ENCODE measurements around the gene GNB3.
"Not testable (repeated sequence)": the region's sequence is repeated elsewhere in the genome, so short reads cannot be mapped to it uniquely, and the experiment has no call there.

GNB3 gene

DNA sequence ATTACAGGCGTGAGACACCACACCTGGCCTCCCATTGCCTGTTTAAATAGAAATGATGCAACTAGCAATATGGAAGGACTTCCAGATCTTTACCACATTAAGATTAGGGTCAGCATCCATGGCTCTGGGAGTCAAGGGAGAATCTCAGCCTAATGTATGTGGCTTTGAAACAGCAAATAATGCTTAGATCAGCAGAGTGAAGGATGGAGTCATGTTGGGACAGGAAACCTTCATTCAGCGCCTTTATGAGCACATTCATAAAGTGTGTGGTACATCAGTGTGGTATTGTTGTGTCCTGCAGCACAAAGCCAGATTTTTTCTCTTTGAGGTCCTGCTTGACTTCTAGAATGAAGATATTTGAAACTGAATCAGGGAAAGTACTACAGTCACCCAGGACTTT is 47.6 kb downstream of the GNB3 start:
- TF ChIP-seq, protein P1, sequence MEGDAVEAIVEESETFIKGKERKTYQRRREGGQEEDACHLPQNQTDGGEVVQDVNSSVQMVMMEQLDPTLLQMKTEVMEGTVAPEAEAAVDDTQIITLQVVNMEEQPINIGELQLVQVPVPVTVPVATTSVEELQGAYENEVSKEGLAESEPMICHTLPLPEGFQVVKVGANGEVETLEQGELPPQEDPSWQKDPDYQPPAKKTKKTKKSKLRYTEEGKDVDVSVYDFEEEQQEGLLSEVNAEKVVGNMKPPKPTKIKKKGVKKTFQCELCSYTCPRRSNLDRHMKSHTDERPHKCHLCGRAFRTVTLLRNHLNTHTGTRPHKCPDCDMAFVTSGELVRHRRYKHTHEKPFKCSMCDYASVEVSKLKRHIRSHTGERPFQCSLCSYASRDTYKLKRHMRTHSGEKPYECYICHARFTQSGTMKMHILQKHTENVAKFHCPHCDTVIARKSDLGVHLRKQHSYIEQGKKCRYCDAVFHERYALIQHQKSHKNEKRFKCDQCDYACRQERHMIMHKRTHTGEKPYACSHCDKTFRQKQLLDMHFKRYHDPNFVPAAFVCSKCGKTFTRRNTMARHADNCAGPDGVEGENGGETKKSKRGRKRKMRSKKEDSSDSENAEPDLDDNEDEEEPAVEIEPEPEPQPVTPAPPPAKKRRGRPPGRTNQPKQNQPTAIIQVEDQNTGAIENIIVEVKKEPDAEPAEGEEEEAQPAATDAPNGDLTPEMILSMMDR (IDR thresholded peaks at IDR 0.05; ENCODE audit: low read depth, low read length, missing control alignments): no peak
- DNase-seq (ENCODE audit: low read depth): no peak
- in situ Hi-C loops (cut with HindIII; ENCODE audit: low sequenced_read_pairs): no loop called here
- no peak overlapping the region for H3K4me3 ChIP-seq (ENCODE audit: low read depth, low read length)

DNA sequence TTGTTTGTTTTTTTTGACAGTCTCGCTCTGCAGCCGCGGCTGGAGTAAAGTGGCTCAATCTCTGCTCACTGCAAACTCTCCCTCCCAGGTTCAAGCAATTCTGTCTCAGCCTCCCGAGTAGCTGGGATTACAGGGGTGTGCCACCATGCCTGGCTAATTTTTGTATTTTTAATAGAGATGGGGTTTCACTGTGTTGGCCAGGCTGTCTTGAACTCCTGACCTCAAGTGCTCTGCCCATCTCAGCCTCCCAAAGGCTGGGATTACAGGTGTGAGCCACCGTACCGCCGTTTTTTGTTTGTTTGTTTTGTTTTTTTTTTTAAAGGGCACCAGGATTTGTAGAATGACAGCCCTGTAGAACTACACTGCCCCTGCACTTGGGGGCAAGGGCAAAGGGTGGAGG is 48.1 kb downstream of the GNB3 start:
- DNase-seq (ENCODE audit: low read depth); H3K4me3 ChIP-seq (ENCODE audit: low read depth, low read length); in situ Hi-C loops (cut with HindIII; ENCODE audit: low sequenced_read_pairs): not testable (repeated sequence)

DNA sequence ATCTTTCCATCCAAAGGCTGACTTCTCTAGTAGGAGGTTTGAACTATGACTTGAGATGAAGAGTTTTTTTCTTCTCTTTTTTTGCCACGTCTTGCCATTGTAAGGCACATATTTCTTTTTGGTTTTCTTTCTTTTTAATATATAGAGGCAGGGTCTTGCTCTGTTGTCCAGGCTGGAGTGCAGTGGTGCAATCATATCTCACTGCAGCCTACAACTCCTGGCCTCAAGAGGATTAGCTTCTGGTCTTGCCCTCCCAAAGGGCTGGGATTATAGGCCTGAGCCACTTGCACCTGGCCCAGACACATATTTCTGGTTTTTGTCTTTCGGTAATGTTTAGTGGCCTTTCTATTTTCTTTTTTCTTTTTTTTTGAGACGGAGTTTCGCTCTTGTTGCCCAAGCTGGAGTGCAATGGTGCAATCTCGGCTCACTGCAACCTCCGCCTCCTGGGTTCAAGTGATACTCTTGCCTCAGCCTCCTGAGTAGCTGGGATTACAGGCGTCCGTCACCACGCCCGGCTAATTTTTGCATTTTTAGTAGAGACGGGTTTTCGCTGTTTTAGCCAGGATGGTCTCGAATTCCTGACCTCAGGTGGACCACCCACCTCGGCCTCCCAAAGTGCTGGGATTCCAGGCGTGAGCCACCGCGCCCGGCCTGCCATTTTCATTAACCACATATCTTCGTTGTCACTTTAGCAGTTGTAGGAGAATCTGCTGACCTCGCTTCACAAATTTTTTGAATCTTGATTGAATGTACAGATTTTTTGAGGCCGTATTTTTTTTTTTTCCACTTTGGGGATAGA is 49.2 kb downstream of the GNB3 start:
- in situ Hi-C loops (cut with HindIII; ENCODE audit: low sequenced_read_pairs); H3K4me3 ChIP-seq (ENCODE audit: low read depth, low read length); DNase-seq (ENCODE audit: low read depth): not testable (repeated sequence)

DNA sequence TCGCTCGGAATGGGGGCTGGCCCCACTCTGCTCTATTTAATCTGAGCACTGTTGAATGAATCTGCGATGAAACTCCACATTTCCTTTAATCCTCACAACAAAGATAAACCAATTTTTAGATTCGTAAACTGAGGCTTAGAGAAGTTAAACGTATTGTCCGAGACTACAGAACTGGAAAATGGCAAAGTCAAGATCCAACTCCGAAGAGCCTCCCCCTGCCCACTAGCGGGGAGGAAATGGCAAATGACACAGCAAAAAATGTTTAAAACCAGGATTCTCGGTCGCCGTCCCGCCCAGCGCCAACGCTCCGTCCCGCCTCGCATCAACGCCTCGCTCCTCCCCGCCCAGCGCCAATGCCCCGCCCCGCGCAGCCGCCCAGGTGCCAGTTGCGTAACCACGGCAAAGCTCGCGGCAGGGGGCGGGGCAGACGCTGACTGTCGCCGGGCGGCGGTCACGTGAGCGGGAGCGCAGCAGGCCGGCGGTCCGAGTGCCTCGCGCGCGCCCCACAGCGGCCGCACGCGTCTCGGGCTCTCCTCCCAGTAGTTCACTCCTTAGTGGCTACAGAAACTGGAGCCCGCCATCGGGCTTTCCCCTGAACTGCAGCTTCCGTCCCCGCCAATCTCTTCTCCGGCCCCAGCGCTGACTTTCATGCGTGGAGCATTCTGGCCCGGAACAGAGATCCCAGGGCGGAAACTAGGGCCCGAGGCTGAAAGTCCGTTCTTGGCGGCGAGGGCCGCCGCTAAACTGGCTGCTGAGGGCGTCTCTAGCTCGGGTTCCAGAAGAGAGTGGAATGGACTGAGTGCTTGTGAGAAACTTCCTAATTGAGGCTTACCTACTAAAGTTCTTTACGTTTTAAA is 50.3 kb downstream of the GNB3 start:
- TF ChIP-seq, protein P1 (IDR thresholded peaks at IDR 0.05; ENCODE audit: low read depth, low read length, missing control alignments): peak; percentile 75
- peak; percentile 87 for DNase-seq (ENCODE audit: low read depth)
- H3K4me3 ChIP-seq (ENCODE audit: low read depth, low read length): peak overlapping the region; percentile 41
- in situ Hi-C loops (cut with HindIII; ENCODE audit: low sequenced_read_pairs): no loop called here

DNA sequence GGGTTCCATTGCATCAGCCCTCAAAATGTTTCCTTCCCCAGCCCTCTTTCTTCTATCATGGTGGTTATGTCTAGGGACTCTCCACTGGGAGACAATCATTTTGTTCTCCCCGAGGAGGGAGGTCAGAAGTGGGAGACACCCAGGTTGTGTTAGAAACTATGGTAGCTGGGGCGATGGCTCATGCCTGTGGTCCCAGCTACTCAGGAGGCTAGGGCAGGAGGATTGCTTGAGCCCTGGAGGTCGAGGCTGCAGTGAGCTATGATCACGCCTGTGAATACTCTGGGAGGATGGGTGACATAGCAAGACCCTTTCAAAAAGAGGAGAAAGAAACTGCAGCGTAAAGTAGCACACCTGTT is 50.9 kb downstream of the GNB3 start:
- in situ Hi-C loops (cut with HindIII; ENCODE audit: low sequenced_read_pairs): no loop called here
- peak overlapping the region; percentile 41 for H3K4me3 ChIP-seq (ENCODE audit: low read depth, low read length)
- TF ChIP-seq, protein P1 (IDR thresholded peaks at IDR 0.05; ENCODE audit: low read depth, low read length, missing control alignments): no peak
- DNase-seq (ENCODE audit: low read depth): no peak

DNA sequence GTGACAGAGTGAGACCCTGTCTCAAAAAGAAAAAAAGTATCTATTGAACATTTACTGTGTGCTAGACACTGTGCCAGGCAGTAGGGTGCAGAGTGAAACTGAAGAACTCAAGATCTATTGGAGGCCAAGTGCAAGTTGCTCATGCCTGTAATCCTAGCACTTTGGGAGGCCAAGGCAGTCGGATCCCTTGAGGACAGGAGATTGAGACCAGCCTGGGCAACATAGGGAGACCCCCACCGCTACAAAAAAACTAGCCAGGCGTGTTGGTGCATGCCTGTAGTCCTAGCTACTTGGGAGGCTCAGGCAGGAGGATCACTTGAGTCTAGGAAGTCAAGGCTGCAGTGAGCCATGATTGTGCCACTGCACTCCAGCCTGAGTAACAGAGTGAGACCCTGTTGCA is 52.0 kb downstream of the GNB3 start:
- DNase-seq (ENCODE audit: low read depth); in situ Hi-C loops (cut with HindIII; ENCODE audit: low sequenced_read_pairs); H3K4me3 ChIP-seq (ENCODE audit: low read depth, low read length): not testable (repeated sequence)

DNA sequence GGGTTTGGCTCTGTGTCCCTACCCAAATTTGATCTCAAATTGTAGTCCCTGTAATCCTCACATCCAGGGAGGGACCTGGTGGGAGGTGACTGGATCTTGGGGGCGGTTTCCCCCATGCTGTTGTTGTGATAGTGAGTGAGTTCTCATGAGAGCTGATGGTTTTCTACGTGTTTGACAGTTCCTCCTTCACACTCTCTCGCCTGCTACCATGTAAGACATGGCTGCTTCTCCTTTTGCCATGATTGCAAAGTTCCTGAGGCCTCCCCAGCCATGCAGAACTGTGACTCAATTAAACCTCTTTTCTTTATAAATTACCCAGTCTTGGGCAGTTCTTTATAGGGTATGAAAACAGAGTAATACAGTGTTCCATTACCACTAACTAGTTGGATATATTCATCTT is 53.6 kb downstream of the GNB3 start:
- TF ChIP-seq, protein P1 (IDR thresholded peaks at IDR 0.05; ENCODE audit: low read depth, low read length, missing control alignments): no peak
- no peak overlapping the region for H3K4me3 ChIP-seq (ENCODE audit: low read depth, low read length)
- DNase-seq (ENCODE audit: low read depth): no peak
- in situ Hi-C loops (cut with HindIII; ENCODE audit: low sequenced_read_pairs): no loop called here
